ENCODE measurements around the gene SUPT5H. TPM values are rescaled to one million over a fixed set of nuclear protein-coding genes. Genes with fewer than 3 reads are reported as not detected.

Gene SUPT5H
- total RNA-seq, 1 donor from 2014 or later: 186 TPM

- Mint-ChIP-seq H3K9me3 (no peaks in the 10 kb centered on the region), H3K4me3 (no peak overlapping the region), H3K4me1 (peaks cover 14% of the 10 kb centered on the region), H3K36me3 (ENCODE audit: low read depth) (peaks cover 4% of the 10 kb centered on the region), H3K27me3 (peaks cover 48% of the 10 kb centered on the region), H3K27ac (no peak overlapping the region)
- no peak for DNase-seq
- intact Hi-C loops (cut with micrococcal nuclease): no loop called here
Observed at GRCh38 chr19:39497701-39497995, 52.3 kb downstream of the SUPT5H start.

DNA sequence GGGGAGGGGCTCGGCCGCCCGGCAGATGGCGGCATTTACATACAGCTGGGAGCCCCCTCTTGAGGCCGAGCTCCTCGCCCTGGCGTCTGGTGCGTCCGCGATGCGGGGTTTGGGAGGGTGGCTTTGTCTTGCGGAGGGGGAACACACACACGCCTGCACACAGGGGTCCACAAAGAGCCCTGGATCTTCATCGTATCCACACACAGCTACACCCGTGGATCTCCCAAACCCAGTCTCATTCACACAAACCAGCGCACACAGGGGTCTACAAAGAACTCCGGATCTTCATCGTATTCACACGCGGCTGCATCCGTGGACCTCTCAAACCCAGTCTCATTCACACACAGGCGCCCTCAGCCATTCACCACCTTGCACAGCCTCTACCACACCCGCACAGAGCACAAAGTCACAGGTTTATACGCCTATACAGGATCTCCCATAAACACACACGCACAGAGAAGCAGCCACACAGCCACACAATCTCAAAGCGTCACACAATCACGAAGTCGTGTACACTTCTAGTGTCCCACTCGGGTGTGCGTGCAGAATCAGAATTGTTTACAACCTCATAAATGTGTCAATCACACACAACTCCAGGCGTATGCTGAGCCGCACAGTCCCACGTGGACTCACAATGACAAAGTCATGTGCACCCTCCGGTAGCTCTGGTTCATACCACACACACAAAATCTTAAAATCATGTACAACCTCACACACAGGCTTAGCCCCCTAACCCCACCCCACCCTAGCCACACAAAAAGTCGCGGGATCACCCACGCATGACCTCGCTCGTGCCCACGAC, 52.8 kb downstream of the SUPT5H start:
- intact Hi-C loops (cut with micrococcal nuclease): no loop called here
- H3K36me3 Mint-ChIP-seq (ENCODE audit: low read depth): peaks cover 2% of the 10 kb centered on the region
- peaks cover 50% of the 10 kb centered on the region for H3K27me3 Mint-ChIP-seq
- peak; percentile 72 for DNase-seq
- no peak overlapping the region for H3K27ac Mint-ChIP-seq
- H3K9me3 Mint-ChIP-seq: no peaks in the 10 kb centered on the region
- peaks cover 17% of the 10 kb centered on the region for H3K4me1 Mint-ChIP-seq
- H3K4me3 Mint-ChIP-seq: peak overlapping the region; percentile 46

GRCh38 chr19:39498798-39499642, 53.6 kb downstream of the SUPT5H start, which contains the start of gene DLL3:
Gene DLL3, plus strand, starts transcription at chr19:39498947. Its CDS starts 28 bp downstream, at chr19:39498975.
- peak within 1 kb of the TSS; percentile 46 for H3K4me3 Mint-ChIP-seq
- H3K27ac Mint-ChIP-seq: no peak within 1 kb of the TSS
- intact Hi-C loops (cut with micrococcal nuclease): no loop called here
- H3K9me3 Mint-ChIP-seq: no peaks in the 10 kb centered on the region
- peak; percentile 65 for DNase-seq
- H3K36me3 Mint-ChIP-seq (ENCODE audit: low read depth): peaks cover 2% of the 10 kb centered on the region
- peaks cover 58% of the 10 kb centered on the region for H3K27me3 Mint-ChIP-seq
- H3K4me1 Mint-ChIP-seq: peaks cover 22% of the 10 kb centered on the region

DNA sequence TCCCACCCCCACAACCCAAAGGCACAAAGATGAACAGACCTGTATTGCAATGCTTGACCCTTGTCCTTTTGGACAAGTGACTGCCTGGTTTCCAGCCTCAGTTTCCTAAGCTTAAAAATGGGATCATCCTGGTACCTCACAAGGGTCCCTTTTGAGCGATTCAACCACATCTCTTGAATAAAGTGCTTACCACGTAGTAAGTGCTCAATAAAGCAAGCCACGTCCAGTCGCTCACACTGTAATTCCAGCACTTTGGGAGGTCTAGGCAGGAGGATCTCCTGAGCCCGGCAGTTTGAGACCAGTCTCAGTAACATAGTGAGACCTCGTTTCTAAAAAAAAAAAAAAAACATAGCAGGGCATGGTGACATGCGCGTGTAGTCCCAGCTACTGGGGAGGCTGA, 54.5 kb downstream of the SUPT5H start:
- Mint-ChIP-seq H3K27me3 (peaks cover 67% of the 10 kb centered on the region), H3K4me1 (peaks cover 22% of the 10 kb centered on the region), H3K9me3 (no peaks in the 10 kb centered on the region), H3K27ac (no peak overlapping the region), H3K36me3 (ENCODE audit: low read depth) (peaks cover 2% of the 10 kb centered on the region), H3K4me3 (peak overlapping the region; percentile 43)
- intact Hi-C loops (cut with micrococcal nuclease): no loop called here
- DNase-seq: no peak

- no peaks in the 10 kb centered on the region for H3K9me3 Mint-ChIP-seq
- peaks cover 22% of the 10 kb centered on the region for H3K4me1 Mint-ChIP-seq
- H3K4me3 Mint-ChIP-seq: no peak overlapping the region
- intact Hi-C loops (cut with micrococcal nuclease): no loop called here
- peaks cover 67% of the 10 kb centered on the region for H3K27me3 Mint-ChIP-seq
- H3K27ac Mint-ChIP-seq: peak overlapping the region; percentile 20
- DNase-seq: no peak
- H3K36me3 Mint-ChIP-seq (ENCODE audit: low read depth): peaks cover 2% of the 10 kb centered on the region
Observed at GRCh38 chr19:39500543-39500942, 55.2 kb downstream of the SUPT5H start.

- H3K27ac Mint-ChIP-seq: no peak overlapping the region
- no peak overlapping the region for H3K4me3 Mint-ChIP-seq
- H3K27me3 Mint-ChIP-seq: peaks cover 66% of the 10 kb centered on the region
- no peak for DNase-seq
- intact Hi-C loops (cut with micrococcal nuclease): no loop called here
- H3K9me3 Mint-ChIP-seq: no peaks in the 10 kb centered on the region
- peaks cover 25% of the 10 kb centered on the region for H3K4me1 Mint-ChIP-seq
- H3K36me3 Mint-ChIP-seq (ENCODE audit: low read depth): peaks cover 2% of the 10 kb centered on the region
Observed at GRCh38 chr19:39501340-39501739, 56.0 kb downstream of the SUPT5H start.

- peak; percentile 95 for DNase-seq
- intact Hi-C loops (cut with micrococcal nuclease): loop anchor here (1.0 to 2.0 kb wide), 2 partner anchors 22 to 63 kb away; partner anchors contain the start of gene TIMM50
- H3K4me3 Mint-ChIP-seq: peak overlapping the region; percentile 42
- H3K27me3 Mint-ChIP-seq: peaks cover 63% of the 10 kb centered on the region
- H3K27ac Mint-ChIP-seq: no peak overlapping the region
- peaks cover 29% of the 10 kb centered on the region for H3K4me1 Mint-ChIP-seq
- H3K9me3 Mint-ChIP-seq: no peaks in the 10 kb centered on the region
- peaks cover 2% of the 10 kb centered on the region for H3K36me3 Mint-ChIP-seq (ENCODE audit: low read depth)
Observed at GRCh38 chr19:39502640-39503417, 57.4 kb downstream of the SUPT5H start.

- no peaks in the 10 kb centered on the region for H3K36me3 Mint-ChIP-seq (ENCODE audit: low read depth)
- DNase-seq: no peak
- no peaks in the 10 kb centered on the region for H3K9me3 Mint-ChIP-seq
- intact Hi-C loops (cut with micrococcal nuclease): loop anchor here (2.0 kb wide), 1 partner anchor 26 kb away; the partner anchor contains the start of gene EID2B
- H3K27ac Mint-ChIP-seq: peak overlapping the region; percentile 61
- peak overlapping the region; percentile 68 for H3K4me3 Mint-ChIP-seq
- peaks cover 51% of the 10 kb centered on the region for H3K27me3 Mint-ChIP-seq
- peaks cover 20% of the 10 kb centered on the region for H3K4me1 Mint-ChIP-seq
Observed at GRCh38 chr19:39506598-39506943, 61.2 kb downstream of the SUPT5H start.

DNA sequence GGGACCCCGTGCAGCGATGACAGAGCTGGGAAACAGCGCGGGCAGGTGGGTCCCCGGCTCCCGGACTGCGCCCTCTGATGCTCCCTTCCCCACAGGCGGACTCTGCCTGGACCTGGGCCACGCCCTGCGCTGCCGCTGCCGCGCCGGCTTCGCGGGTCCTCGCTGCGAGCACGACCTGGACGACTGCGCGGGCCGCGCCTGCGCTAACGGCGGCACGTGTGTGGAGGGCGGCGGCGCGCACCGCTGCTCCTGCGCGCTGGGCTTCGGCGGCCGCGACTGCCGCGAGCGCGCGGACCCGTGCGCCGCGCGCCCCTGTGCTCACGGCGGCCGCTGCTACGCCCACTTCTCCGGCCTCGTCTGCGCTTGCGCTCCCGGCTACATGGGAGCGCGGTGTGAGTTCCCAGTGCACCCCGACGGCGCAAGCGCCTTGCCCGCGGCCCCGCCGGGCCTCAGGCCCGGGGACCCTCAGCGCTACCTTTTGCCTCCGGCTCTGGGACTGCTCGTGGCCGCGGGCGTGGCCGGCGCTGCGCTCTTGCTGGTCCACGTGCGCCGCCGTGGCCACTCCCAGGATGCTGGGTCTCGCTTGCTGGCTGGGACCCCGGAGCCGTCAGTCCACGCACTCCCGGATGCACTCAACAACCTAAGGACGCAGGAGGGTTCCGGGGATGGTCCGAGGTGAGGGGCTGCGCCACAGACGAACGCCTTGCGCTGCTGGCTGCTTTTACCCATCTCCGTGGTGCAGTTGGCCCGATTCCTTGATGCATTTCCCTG, 61.7 kb downstream of the SUPT5H start:
- H3K36me3 Mint-ChIP-seq (ENCODE audit: low read depth): no peaks in the 10 kb centered on the region
- H3K9me3 Mint-ChIP-seq: no peaks in the 10 kb centered on the region
- peak overlapping the region; percentile 28 for H3K27ac Mint-ChIP-seq
- intact Hi-C loops (cut with micrococcal nuclease): loop anchor here (2.0 kb wide), 1 partner anchor 26 kb away; the partner anchor contains the start of gene EID2B
- H3K4me3 Mint-ChIP-seq: peak overlapping the region; percentile 85
- peaks cover 20% of the 10 kb centered on the region for H3K4me1 Mint-ChIP-seq
- peaks cover 49% of the 10 kb centered on the region for H3K27me3 Mint-ChIP-seq
- peak; percentile 87 for DNase-seq

DNA sequence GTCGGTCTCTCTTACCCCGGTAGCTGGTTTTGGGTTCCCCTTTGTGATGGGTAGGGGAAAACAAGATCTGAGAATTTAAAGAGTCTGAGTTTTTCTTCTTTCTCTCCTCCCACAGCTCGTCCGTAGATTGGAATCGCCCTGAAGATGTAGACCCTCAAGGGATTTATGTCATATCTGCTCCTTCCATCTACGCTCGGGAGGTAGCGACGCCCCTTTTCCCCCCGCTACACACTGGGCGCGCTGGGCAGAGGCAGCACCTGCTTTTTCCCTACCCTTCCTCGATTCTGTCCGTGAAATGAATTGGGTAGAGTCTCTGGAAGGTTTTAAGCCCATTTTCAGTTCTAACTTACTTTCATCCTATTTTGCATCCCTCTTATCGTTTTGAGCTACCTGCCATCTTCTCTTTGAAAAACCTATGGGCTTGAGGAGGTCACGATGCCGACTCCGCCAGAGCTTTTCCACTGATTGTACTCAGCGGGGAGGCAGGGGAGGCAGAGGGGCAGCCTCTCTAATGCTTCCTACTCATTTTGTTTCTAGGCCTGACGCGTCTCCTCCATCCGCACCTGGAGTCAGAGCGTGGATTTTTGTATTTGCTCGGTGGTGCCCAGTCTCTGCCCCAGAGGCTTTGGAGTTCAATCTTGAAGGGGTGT, 62.5 kb downstream of the SUPT5H start:
- no peaks in the 10 kb centered on the region for H3K36me3 Mint-ChIP-seq (ENCODE audit: low read depth)
- intact Hi-C loops (cut with micrococcal nuclease): loop anchor here (2.0 kb wide), 1 partner anchor 25 kb away; the partner anchor contains the start of gene EID2B
- no peak for DNase-seq
- peaks cover 51% of the 10 kb centered on the region for H3K27me3 Mint-ChIP-seq
- peaks cover 20% of the 10 kb centered on the region for H3K4me1 Mint-ChIP-seq
- H3K9me3 Mint-ChIP-seq: no peaks in the 10 kb centered on the region
- peak overlapping the region; percentile 85 for H3K4me3 Mint-ChIP-seq
- no peak overlapping the region for H3K27ac Mint-ChIP-seq

DNA sequence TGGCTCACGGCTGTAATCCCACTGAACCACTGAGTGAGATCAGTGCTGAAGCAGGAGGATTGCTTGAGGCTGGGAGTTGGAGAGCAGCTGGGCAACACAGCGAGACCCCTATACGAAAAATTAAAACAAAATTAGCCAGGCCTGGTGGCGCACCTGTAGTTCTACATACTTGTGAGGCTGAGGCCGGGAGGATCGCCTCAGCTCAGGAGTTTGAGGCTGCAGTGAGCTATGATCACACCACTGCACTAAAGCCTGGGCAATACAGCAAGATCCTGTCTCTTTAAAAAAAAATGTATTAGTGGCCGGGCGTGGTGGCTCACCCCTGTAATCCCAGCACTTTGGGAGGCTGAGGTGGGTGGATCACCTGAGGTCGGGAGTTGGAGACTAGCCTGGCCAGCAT, 63.2 kb downstream of the SUPT5H start:
- no peaks in the 10 kb centered on the region for H3K36me3 Mint-ChIP-seq (ENCODE audit: low read depth)
- DNase-seq: no peak
- no peaks in the 10 kb centered on the region for H3K9me3 Mint-ChIP-seq
- intact Hi-C loops (cut with micrococcal nuclease): no loop called here
- H3K4me1 Mint-ChIP-seq: peaks cover 12% of the 10 kb centered on the region
- peaks cover 52% of the 10 kb centered on the region for H3K27me3 Mint-ChIP-seq
- H3K27ac Mint-ChIP-seq: no peak overlapping the region
- no peak overlapping the region for H3K4me3 Mint-ChIP-seq

- no peak for DNase-seq
- Mint-ChIP-seq H3K9me3 (no peaks in the 10 kb centered on the region), H3K27me3 (peaks cover 52% of the 10 kb centered on the region), H3K4me1 (peaks cover 11% of the 10 kb centered on the region), H3K36me3 (ENCODE audit: low read depth) (no peaks in the 10 kb centered on the region), H3K4me3 (no peak overlapping the region), H3K27ac (no peak overlapping the region)
- intact Hi-C loops (cut with micrococcal nuclease): no loop called here
Observed at GRCh38 chr19:39509233-39509632, 63.9 kb downstream of the SUPT5H start.

Measured in activated CD4-positive, alpha-beta T cell treated with anti-CD3 and anti-CD28 coated beads, Interleukin-2, amount 10 ng/mL, durations not matched to agents 24 days and 14 days (primary cell).